Prostate gland (tissue), 2 donors: ENCODE results near the gene FA2H.

Source experiments
- CTCF ChIP-seq, 4 experiments: fragments of 200-600 bp in 2 of 4; fragments of 450-650 bp in 2 of 4; sonication (generic) in 2 of 4; IDR thresholded peaks; 1 replicate in 3 of 4; 2 replicates in 1 of 4; pipeline ENCODE4 v1.5.1; 2016 to 2019; ENCODE audit warnings: antibody characterized with exemption in 4 of 4, mild to moderate bottlenecking in 2 of 4, moderate library complexity in 2 of 4
- POLR2A ChIP-seq: fragments of 450-650 bp; IDR thresholded peaks from one replicate; pipeline ENCODE4 v1.6.1; 2016; ENCODE audit warnings: antibody characterized with exemption, mild to moderate bottlenecking
- POLR2AphosphoS5 ChIP-seq: sonication (generic); formaldehyde crosslinking; IDR thresholded peaks from one replicate; pipeline ENCODE4 v1.6.1; 2017; ENCODE audit warnings: antibody characterized with exemption

- TF ChIP-seq POLR2AphosphoS5, result no peak
- no peak for TF ChIP-seq CTCF (IDR thresholded peaks at IDR 0.05)
- no peak for TF ChIP-seq POLR2A
Observed at GRCh38 chr16:74775255-74775654, 635 bp upstream of the FA2H start.
